ENCODE measurements around the gene METTL22.

METTL22 gene

DNA sequence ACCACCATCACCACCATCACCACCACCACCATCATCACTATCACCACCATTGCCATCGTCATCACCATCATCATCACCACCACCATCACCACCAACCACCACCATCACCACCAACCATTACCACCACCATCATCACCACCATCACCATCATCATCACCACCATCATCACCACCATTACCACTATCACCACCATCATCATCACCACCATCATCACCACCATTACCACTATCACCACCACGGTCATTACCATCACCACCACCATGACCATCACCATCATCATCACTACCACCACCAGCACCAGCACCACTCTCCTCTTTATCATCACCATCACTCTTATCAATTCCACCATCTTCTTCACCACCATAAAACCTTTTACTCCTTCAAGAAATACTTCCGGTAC is 30.0 kb upstream of the METTL22 start:
- in situ Hi-C loops (cut with HindIII; ENCODE audit: low sequenced_read_pairs): no loop called here
- no peak for DNase-seq (ENCODE audit: low read depth, low spot score)
- no peak overlapping the region for H3K4me3 ChIP-seq (ENCODE audit: low read depth, low read length)
- no peak for TF ChIP-seq CTCF (IDR thresholded peaks at IDR 0.05; ENCODE audit: low read depth, low read length)

GRCh38 chr16:8594149-8594666 is 27.3 kb upstream of the METTL22 start:
- TF ChIP-seq CTCF (IDR thresholded peaks at IDR 0.05; ENCODE audit: low read depth, low read length): no peak
- in situ Hi-C loops (cut with HindIII; ENCODE audit: low sequenced_read_pairs): no loop called here
- H3K4me3 ChIP-seq (ENCODE audit: low read depth, low read length): no peak overlapping the region
- no peak for DNase-seq (ENCODE audit: low read depth, low spot score)

DNA sequence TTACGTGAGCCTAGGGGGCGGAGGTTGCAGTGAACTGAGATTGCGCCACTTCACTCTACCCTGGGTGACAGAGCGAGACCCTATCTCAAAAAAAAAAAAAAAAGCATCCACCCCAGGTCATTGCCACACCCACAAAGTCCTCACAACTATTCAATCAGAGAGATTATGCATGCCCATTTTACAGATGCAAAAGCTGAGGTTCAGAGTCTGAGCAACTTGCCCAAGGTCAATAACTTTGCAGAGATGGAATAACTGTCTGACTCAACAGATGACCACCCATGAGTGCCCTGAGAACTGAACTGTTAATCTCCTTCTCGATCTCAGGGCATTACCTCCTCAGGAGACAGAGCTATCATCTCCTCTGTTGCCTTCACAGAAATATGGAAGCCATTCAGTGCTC is 25.7 kb upstream of the METTL22 start:
- no peak for TF ChIP-seq CTCF (IDR thresholded peaks at IDR 0.05; ENCODE audit: low read depth, low read length)
- in situ Hi-C loops (cut with HindIII; ENCODE audit: low sequenced_read_pairs): no loop called here
- no peak for DNase-seq (ENCODE audit: low read depth, low spot score)
- H3K4me3 ChIP-seq (ENCODE audit: low read depth, low read length): no peak overlapping the region

GRCh38 chr16:8596581-8596980 is 24.9 kb upstream of the METTL22 start:
- no peak for DNase-seq (ENCODE audit: low read depth, low spot score)
- H3K4me3 ChIP-seq (ENCODE audit: low read depth, low read length): no peak overlapping the region
- TF ChIP-seq CTCF (IDR thresholded peaks at IDR 0.05; ENCODE audit: low read depth, low read length): no peak
- in situ Hi-C loops (cut with HindIII; ENCODE audit: low sequenced_read_pairs): no loop called here

- in situ Hi-C loops (cut with HindIII; ENCODE audit: low sequenced_read_pairs): no loop called here
Measured at GRCh38 chr16:8600144-8600775, 21.2 kb upstream of the METTL22 start.

DNA sequence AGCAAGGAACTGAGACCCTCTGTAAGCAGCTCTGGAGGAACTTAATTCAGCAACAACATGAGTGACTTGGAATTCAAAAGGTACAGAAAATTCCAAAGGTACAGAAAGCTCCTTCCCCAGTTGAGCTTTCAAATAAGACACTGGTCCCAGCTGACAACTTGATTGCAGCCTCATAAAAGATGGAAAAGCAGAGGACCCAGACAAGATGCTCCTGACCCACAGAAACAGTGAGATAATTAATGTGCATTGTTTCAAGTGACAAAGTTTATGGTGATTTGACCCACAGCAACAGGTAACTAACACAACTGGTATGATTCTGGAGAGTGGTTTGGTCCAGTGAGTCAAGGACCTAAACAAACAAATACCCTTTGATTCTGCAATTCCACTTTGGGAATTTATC is 15.9 kb upstream of the METTL22 start:
- in situ Hi-C loops (cut with HindIII; ENCODE audit: low sequenced_read_pairs): no loop called here
- no peak for DNase-seq (ENCODE audit: low read depth, low spot score)
- TF ChIP-seq CTCF (IDR thresholded peaks at IDR 0.05; ENCODE audit: low read depth, low read length): no peak

More at GRCh38 chr16:8600144-8600775, 21.2 kb upstream of the METTL22 start:
- TF ChIP-seq CTCF (IDR thresholded peaks at IDR 0.05; ENCODE audit: low read depth, low read length): no peak
- no peak for DNase-seq (ENCODE audit: low read depth, low spot score)
- H3K4me3 ChIP-seq (ENCODE audit: low read depth, low read length): no peak overlapping the region

More for the DNA sequence above, 15.9 kb upstream of the METTL22 start:
- H3K4me3 ChIP-seq (ENCODE audit: low read depth, low read length): no peak overlapping the region
